Keratinocyte (primary cell): ENCODE data around the gene TACC2. TPM values are rescaled to one million over a fixed set of nuclear protein-coding genes. Genes with fewer than 3 reads are reported as not detected.

Source experiments
- DNase-seq: peaks from one replicate; pipeline ENCODE4 v3.0.0-alpha.2; 2011; ENCODE audit warnings: low read depth, missing footprints, low spot score
- FAIRE-seq: peaks from 2 replicates; lab custom pipeline; 2011; peaks lifted over from hg19 to GRCh38; lab: Jason Lieb, UNC
- H2AFZ ChIP-seq: 2 replicates; pipeline ENCODE4 v1.6.0; 2012; ENCODE audit warnings: low read length, control low read depth, inconsistent platforms; ENCODE audit not compliant: control insufficient read depth
- H3K27ac ChIP-seq: 2 replicates; pipeline ENCODE4 v1.5.1; 2011; ENCODE audit warnings: low read length; ENCODE audit not compliant: control insufficient read depth, insufficient read depth
- H3K27me3 ChIP-seq: 3 replicates; pipeline ENCODE4 v1.6.0; 2011; ENCODE audit warnings: low read length; ENCODE audit not compliant: control insufficient read depth, insufficient read depth; ENCODE audit errors: extremely low read depth
- H3K36me3 ChIP-seq, 2 experiments: 2 replicates in 1 of 2; 3 replicates in 1 of 2; pipeline ENCODE4 v1.5.1; 2011; ENCODE audit warnings: low read length in 2 of 2, mild to moderate bottlenecking in 1 of 2; ENCODE audit not compliant: control insufficient read depth in 2 of 2, insufficient read depth in 2 of 2; ENCODE audit errors: extremely low read depth in 1 of 2
- H3K4me1 ChIP-seq: 3 replicates; pipeline ENCODE4 v1.5.1; 2011; ENCODE audit warnings: low read length; ENCODE audit not compliant: control insufficient read depth, insufficient read depth; ENCODE audit errors: extremely low read depth
- H3K4me2 ChIP-seq: 3 replicates; pipeline ENCODE4 v1.6.0; 2011; ENCODE audit warnings: low read depth, low read length; ENCODE audit not compliant: control insufficient read depth, insufficient read depth; ENCODE audit errors: extremely low read depth
- H3K4me3 ChIP-seq, 3 experiments: fragments of 200-600 bp in 1 of 3; sonication (generic) in 1 of 3; 2 replicates in 2 of 3; 3 replicates in 1 of 3; pipeline ENCODE4 v1.5.1; 2011 to 2016; ENCODE audit warnings: low read length in 3 of 3, mild to moderate bottlenecking in 3 of 3, control low read depth in 2 of 3, inconsistent platforms in 1 of 3, low read depth in 1 of 3, mixed read lengths in 1 of 3, mixed run types in 1 of 3, moderate library complexity in 1 of 3; ENCODE audit not compliant: control insufficient read depth in 2 of 3, insufficient read depth in 2 of 3; ENCODE audit errors: extremely low read depth in 1 of 3
- H3K79me2 ChIP-seq: 2 replicates; pipeline ENCODE4 v1.6.0; 2012; ENCODE audit warnings: low read length; ENCODE audit not compliant: control insufficient read depth, insufficient read depth
- H3K9ac ChIP-seq: 3 replicates; pipeline ENCODE4 v1.6.0; 2011; ENCODE audit warnings: low read length; ENCODE audit not compliant: control insufficient read depth, insufficient read depth; ENCODE audit errors: extremely low read depth
- H3K9me1 ChIP-seq: 3 replicates; pipeline ENCODE4 v1.6.0; 2011; ENCODE audit warnings: low read length; ENCODE audit not compliant: control insufficient read depth, insufficient read depth; ENCODE audit errors: extremely low read depth
- H3K9me3 ChIP-seq: 2 replicates; pipeline ENCODE4 v1.5.1; 2012; ENCODE audit warnings: low read depth, low read length; ENCODE audit not compliant: control insufficient read depth
- H4K20me1 ChIP-seq: 3 replicates; pipeline ENCODE4 v1.6.0; 2011; ENCODE audit warnings: low read length; ENCODE audit not compliant: control insufficient read depth, insufficient read depth; ENCODE audit errors: extremely low read depth
- EZH2 ChIP-seq: IDR thresholded peaks from one replicate; pipeline ENCODE4 v1.6.1; 2012; ENCODE audit warnings: inconsistent platforms, mild to moderate bottlenecking, low read length, moderate library complexity
- dilution Hi-C: fragments of 300-500 bp; cut with MboI; formaldehyde crosslinking; loops from one replicate; pipeline ENCODE4 v1.7.0; 2020; ENCODE audit warnings: low sequenced_read_pairs; ENCODE audit not compliant: extremely low pct_ligation_motif_present
- polyA plus RNA-seq, 5 experiments: library from polyadenylated mRNA; depleted of rRNA in 3 of 5; stranded (reverse) in 3 of 5; stranded (forward) in 1 of 5; unstranded in 1 of 5; fragments of >200 nt; gene quantifications; 1 replicate in 1 of 5; 2 replicates in 3 of 5; 3 replicates in 1 of 5; pipeline versions ENCODE4 v1.2.1 to v1.2.3, GENCODE V29; 2011 to 2012; ENCODE audit warnings: missing spikeins in 2 of 5, low read depth in 1 of 5, low replicate concordance in 1 of 5
- TF ChIP-seq, protein P1 (sequence below), 3 experiments: IDR thresholded peaks in 1 of 3; conservative IDR thresholded peaks in 1 of 3; optimal IDR thresholded peaks in 1 of 3; 2 replicates in 2 of 3; 3 replicates in 1 of 3; pipeline versions ENCODE3 to v1.5.1; 2011; ENCODE audit warnings: low read length in 3 of 3, mild to moderate bottlenecking in 3 of 3, moderate library complexity in 2 of 3, control low read depth in 1 of 3, inconsistent platforms in 1 of 3; ENCODE audit not compliant: insufficient read depth in 2 of 3; ENCODE audit errors: extremely low read depth in 1 of 3

Gene TACC2
- polyA plus RNA-seq, 1 donor (not counting 4 experiments of a cell fraction or from before 2014, with no cell fraction given) = 12.8 TPM

DNA sequence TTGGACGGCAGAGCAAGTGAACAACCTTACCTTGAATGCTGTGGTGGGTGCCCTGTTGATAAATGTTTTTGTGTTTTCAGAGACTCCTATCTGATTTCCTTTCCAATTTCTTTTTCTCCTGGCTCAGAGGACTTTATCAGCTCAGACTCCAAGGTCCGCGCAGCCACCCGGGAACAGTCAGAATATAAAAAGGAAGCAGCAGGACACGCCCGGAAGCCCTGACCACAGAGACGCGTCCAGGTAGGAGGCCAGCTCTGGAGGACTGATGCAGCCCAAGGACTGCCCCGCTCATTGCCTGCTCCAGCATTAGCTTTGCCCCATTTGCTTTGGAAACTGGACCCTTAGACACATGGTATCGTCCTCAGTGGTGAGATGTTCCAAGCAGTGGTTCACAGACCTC lies 61.3 kb downstream of the TACC2 start:
- no peak for FAIRE-seq
- no peak overlapping the region for H3K9ac ChIP-seq
- no peak overlapping the region for H3K4me3 ChIP-seq
- dilution Hi-C loops = no loop called here
- no peak overlapping the region for H3K4me2 ChIP-seq
- H3K9me3 ChIP-seq = no peaks in the 10 kb centered on the region
- TF ChIP-seq, protein P1, sequence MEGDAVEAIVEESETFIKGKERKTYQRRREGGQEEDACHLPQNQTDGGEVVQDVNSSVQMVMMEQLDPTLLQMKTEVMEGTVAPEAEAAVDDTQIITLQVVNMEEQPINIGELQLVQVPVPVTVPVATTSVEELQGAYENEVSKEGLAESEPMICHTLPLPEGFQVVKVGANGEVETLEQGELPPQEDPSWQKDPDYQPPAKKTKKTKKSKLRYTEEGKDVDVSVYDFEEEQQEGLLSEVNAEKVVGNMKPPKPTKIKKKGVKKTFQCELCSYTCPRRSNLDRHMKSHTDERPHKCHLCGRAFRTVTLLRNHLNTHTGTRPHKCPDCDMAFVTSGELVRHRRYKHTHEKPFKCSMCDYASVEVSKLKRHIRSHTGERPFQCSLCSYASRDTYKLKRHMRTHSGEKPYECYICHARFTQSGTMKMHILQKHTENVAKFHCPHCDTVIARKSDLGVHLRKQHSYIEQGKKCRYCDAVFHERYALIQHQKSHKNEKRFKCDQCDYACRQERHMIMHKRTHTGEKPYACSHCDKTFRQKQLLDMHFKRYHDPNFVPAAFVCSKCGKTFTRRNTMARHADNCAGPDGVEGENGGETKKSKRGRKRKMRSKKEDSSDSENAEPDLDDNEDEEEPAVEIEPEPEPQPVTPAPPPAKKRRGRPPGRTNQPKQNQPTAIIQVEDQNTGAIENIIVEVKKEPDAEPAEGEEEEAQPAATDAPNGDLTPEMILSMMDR (optimal IDR thresholded peaks at IDR 0.05 in 1 of 3, IDR thresholded peaks at IDR 0.05 in 1 of 3, conservative IDR thresholded peaks at IDR 0.05 in 1 of 3; ENCODE audit: extremely low read depth in 1 of 3, insufficient read depth in 2 of 3, low read length in 3 of 3) = no peak
- TF ChIP-seq EZH2 = no peak
- DNase-seq = no peak
- peaks cover 16% of the 10 kb centered on the region for H3K4me1 ChIP-seq
- no peaks in the 10 kb centered on the region for H3K79me2 ChIP-seq
- H3K9me1 ChIP-seq = no peaks in the 10 kb centered on the region
- H4K20me1 ChIP-seq = no peaks in the 10 kb centered on the region
- no peaks in the 10 kb centered on the region for H3K36me3 ChIP-seq
- H3K27ac ChIP-seq = no peak overlapping the region
- no peak overlapping the region for H2AFZ ChIP-seq
- no peaks in the 10 kb centered on the region for H3K27me3 ChIP-seq

GRCh38 chr10:122050811-122051210 lies 61.8 kb downstream of the TACC2 start:
- no peak for TF ChIP-seq EZH2
- TF ChIP-seq, protein P1 (optimal IDR thresholded peaks at IDR 0.05 in 1 of 3, IDR thresholded peaks at IDR 0.05 in 1 of 3, conservative IDR thresholded peaks at IDR 0.05 in 1 of 3; ENCODE audit: extremely low read depth in 1 of 3, insufficient read depth in 2 of 3, low read length in 3 of 3) = no peak
- no peaks in the 10 kb centered on the region for H4K20me1 ChIP-seq
- no peak overlapping the region for H3K4me3 ChIP-seq
- H3K4me1 ChIP-seq = peaks cover 16% of the 10 kb centered on the region
- H3K9me1 ChIP-seq = no peaks in the 10 kb centered on the region
- dilution Hi-C loops = no loop called here
- no peak for FAIRE-seq
- H3K27ac ChIP-seq = no peak overlapping the region
- H3K4me2 ChIP-seq = no peak overlapping the region
- no peaks in the 10 kb centered on the region for H3K27me3 ChIP-seq
- no peaks in the 10 kb centered on the region for H3K9me3 ChIP-seq
- DNase-seq = no peak
- H3K79me2 ChIP-seq = no peaks in the 10 kb centered on the region
- H3K36me3 ChIP-seq = no peaks in the 10 kb centered on the region
- no peak overlapping the region for H3K9ac ChIP-seq
- no peak overlapping the region for H2AFZ ChIP-seq
